ENCODE measurements around the gene ZNF575.

Gene ZNF575

GRCh38 chr19:43532962-43533545 is at the start of gene ZNF575:
Gene ZNF575 (plus strand): TSS chr19:43533188. CDS start chr19:43534423, 1,235 bp downstream.
- DNase-seq: peak; percentile 88

GRCh38 chr19:43483281-43483680 is 49.7 kb upstream of the ZNF575 start:
- no peak for DNase-seq

- no peak for DNase-seq
Measured at GRCh38 chr19:43485951-43486350, 47.0 kb upstream of the ZNF575 start.

GRCh38 chr19:43486412-43486811 is 46.6 kb upstream of the ZNF575 start:
- DNase-seq: no peak

- no peak for DNase-seq
Measured at GRCh38 chr19:43488179-43488578, 44.8 kb upstream of the ZNF575 start.

- no peak for DNase-seq
Measured at GRCh38 chr19:43489310-43489709, 43.7 kb upstream of the ZNF575 start.

- DNase-seq: no peak
Measured at GRCh38 chr19:43489979-43490599, 42.9 kb upstream of the ZNF575 start.

- no peak for DNase-seq
Measured at GRCh38 chr19:43490759-43491158, 42.2 kb upstream of the ZNF575 start.

- DNase-seq: no peak
Measured at GRCh38 chr19:43495082-43495481, 37.9 kb upstream of the ZNF575 start.

- DNase-seq: no peak
Measured at GRCh38 chr19:43496960-43497359, 36.0 kb upstream of the ZNF575 start.

GRCh38 chr19:43498233-43498842 is 34.6 kb upstream of the ZNF575 start:
- no peak for DNase-seq

- DNase-seq: no peak
Measured at GRCh38 chr19:43499042-43499441, 33.9 kb upstream of the ZNF575 start.

- no peak for DNase-seq
Measured at GRCh38 chr19:43501661-43502418, 31.1 kb upstream of the ZNF575 start.

- no peak for DNase-seq
Measured at GRCh38 chr19:43502419-43502976, 30.5 kb upstream of the ZNF575 start.

GRCh38 chr19:43503501-43504425 is 29.2 kb upstream of the ZNF575 start:
- peak; percentile 60 for DNase-seq

- no peak for DNase-seq
Measured at GRCh38 chr19:43504426-43505185, 28.4 kb upstream of the ZNF575 start, which contains the start of gene PHLDB3. Gene PHLDB3 (minus strand): TSS chr19:43504746. CDS start chr19:43504118, 628 bp downstream.

GRCh38 chr19:43505186-43505456 is 27.9 kb upstream of the ZNF575 start:
- no peak for DNase-seq

- no peak for DNase-seq
Measured at GRCh38 chr19:43505941-43506340, 27.0 kb upstream of the ZNF575 start.

GRCh38 chr19:43506629-43507028 is 26.4 kb upstream of the ZNF575 start:
- no peak for DNase-seq

GRCh38 chr19:43507880-43508279 is 25.1 kb upstream of the ZNF575 start:
- no peak for DNase-seq

GRCh38 chr19:43510713-43511112 is 22.3 kb upstream of the ZNF575 start:
- no peak for DNase-seq

GRCh38 chr19:43511324-43511723 is 21.7 kb upstream of the ZNF575 start:
- no peak for DNase-seq

All from DMS79 (cell line).